Liver (tissue), 9 donors: Measurements from ENCODE around the gene USH1G. TPM values are rescaled to one million over a fixed set of nuclear protein-coding genes. Genes with fewer than 3 reads are reported as not detected.

ENCODE experiments used
- DNase-seq: peaks from one replicate; pipeline ENCODE4 v3.0.0-alpha.2; 2017; ENCODE audit warnings: low spot score
- H3K27ac ChIP-seq, 2 donors: one replicate each; pipeline ENCODE4 v1.7.0; 2013; ENCODE audit warnings: inconsistent platforms in 2 of 2, low read length in 2 of 2, control low read depth in 1 of 2, low read depth in 1 of 2, mild to moderate bottlenecking in 1 of 2
- H3K27me3 ChIP-seq, 4 donors: one replicate each; pipeline versions ENCODE4 v1.6.1 to v1.7.0; 2013; ENCODE audit warnings: low read length in 3 of 4, inconsistent platforms in 1 of 4, mild to moderate bottlenecking in 1 of 4, moderate library complexity in 1 of 4; ENCODE audit not compliant: control insufficient read depth in 4 of 4, insufficient read depth in 4 of 4
- H3K36me3 ChIP-seq, 4 donors: one replicate each; pipeline versions ENCODE4 v1.6.1 to v1.7.0; 2013; ENCODE audit warnings: low read length in 3 of 4, mild to moderate bottlenecking in 3 of 4, low read depth in 1 of 4, moderate library complexity in 1 of 4; ENCODE audit not compliant: control insufficient read depth in 4 of 4, insufficient read depth in 3 of 4
- H3K4me1 ChIP-seq, 4 donors: one replicate each; pipeline versions ENCODE4 v1.6.1 to v1.7.0; 2013; ENCODE audit warnings: low read length in 3 of 4, mild to moderate bottlenecking in 3 of 4, moderate library complexity in 1 of 4; ENCODE audit not compliant: control insufficient read depth in 4 of 4, insufficient read depth in 4 of 4
- H3K4me3 ChIP-seq, 3 donors: one replicate each; pipeline versions ENCODE4 v1.6.1 to v1.7.0; 2013; ENCODE audit warnings: low read length in 3 of 3, control low read depth in 1 of 3, low read depth in 1 of 3, mild to moderate bottlenecking in 1 of 3
- H3K9ac ChIP-seq, 2 donors: one replicate each; pipeline ENCODE4 v1.7.0; 2013; ENCODE audit warnings: low read length in 2 of 2, mild to moderate bottlenecking in 2 of 2, moderate library complexity in 2 of 2, control low read depth in 1 of 2, low read depth in 1 of 2
- H3K9me3 ChIP-seq, 4 donors: one replicate each; pipeline versions ENCODE4 v1.6.1 to v1.7.0; 2013; ENCODE audit warnings: low read length in 3 of 4; ENCODE audit not compliant: control insufficient read depth in 4 of 4
- EGR1 ChIP-seq, 2 donors: IDR thresholded peaks; 2 replicates each; pipeline ENCODE4 v1.6.1; 2016 to 2018; ENCODE audit warnings: antibody characterized with exemption in 2 of 2, low read depth in 2 of 2
- FOXA1 ChIP-seq: IDR thresholded peaks from 2 replicates; pipeline ENCODE4 v1.6.1; 2016; ENCODE audit warnings: antibody characterized with exemption
- FOXA2 ChIP-seq: IDR thresholded peaks from 2 replicates; pipeline ENCODE4 v1.6.1; 2016; ENCODE audit warnings: antibody characterized with exemption
- GABPA ChIP-seq, 2 donors: IDR thresholded peaks in 1 of 2; conservative IDR thresholded peaks in 1 of 2; 2 replicates each; pipeline ENCODE4 v1.6.1; 2016; ENCODE audit warnings: antibody characterized with exemption in 2 of 2, mild to moderate bottlenecking in 1 of 2, moderate library complexity in 1 of 2
- HNF4A ChIP-seq, 2 donors: conservative IDR thresholded peaks; 2 replicates each; pipeline ENCODE4 v1.6.1; 2016; ENCODE audit warnings: antibody characterized with exemption in 2 of 2, mild to moderate bottlenecking in 2 of 2
- HNF4G ChIP-seq: IDR thresholded peaks from 2 replicates; pipeline ENCODE4 v1.6.1; 2016; ENCODE audit warnings: antibody characterized with exemption
- NR2F2 ChIP-seq: IDR thresholded peaks from 2 replicates; pipeline ENCODE4 v1.6.1; 2016; ENCODE audit warnings: antibody characterized with exemption
- RAD21 ChIP-seq, 2 donors: IDR thresholded peaks; 2 replicates each; pipeline ENCODE4 v1.6.1; 2016; ENCODE audit warnings: antibody characterized with exemption in 2 of 2, mild to moderate bottlenecking in 2 of 2
- RXRA ChIP-seq, 2 donors: IDR thresholded peaks; 2 replicates each; pipeline ENCODE4 v1.6.1; 2017 to 2018; ENCODE audit warnings: antibody characterized with exemption in 2 of 2, mild to moderate bottlenecking in 1 of 2
- SP1 ChIP-seq: IDR thresholded peaks from 2 replicates; pipeline ENCODE4 v1.6.1; 2018; ENCODE audit warnings: antibody characterized with exemption, mild to moderate bottlenecking
- TAF1 ChIP-seq: conservative IDR thresholded peaks from 2 replicates; pipeline ENCODE4 v1.6.1; 2016; ENCODE audit warnings: antibody characterized with exemption, mild to moderate bottlenecking
- YY1 ChIP-seq: IDR thresholded peaks from 2 replicates; pipeline ENCODE4 v1.6.1; 2016; ENCODE audit warnings: antibody characterized with exemption, mild to moderate bottlenecking
- WGBS: extraction: QIAGEN DNeasy Blood & Tissue Kit; methylation state at CpG from one replicate; pipeline ENCODE4 v1.1.7; 2013; 5-methylcytosine and 5-hydroxymethylcytosine counted together
- polyA plus RNA-seq, 2 donors: library from polyadenylated mRNA; stranded (reverse) in 1 of 2; unstranded in 1 of 2; fragments of 200-250 nt in 1 of 2; fragments of >200 nt in 1 of 2; fragmentation: Nextera tagmentation in 1 of 2; extraction: Ambion mirVana in 1 of 2; gene quantifications; one replicate each; pipeline versions ENCODE4 v1.2.1 to v1.2.3, GENCODE V29; 2013 to 2015
- total RNA-seq, 2 donors: library from RNA; depleted of rRNA; stranded (reverse); fragments of >200 nt; gene quantifications; one replicate each; pipeline ENCODE4 v1.2.3, GENCODE V29; 2014
- TF ChIP-seq, protein P1 (sequence below): IDR thresholded peaks from 2 replicates; pipeline ENCODE4 v1.6.1; 2016; ENCODE audit warnings: antibody characterized with exemption
- TF ChIP-seq, protein P2 (sequence below): IDR thresholded peaks from 2 replicates; pipeline ENCODE4 v1.6.1; 2016; ENCODE audit warnings: antibody characterized with exemption
- TF ChIP-seq, protein P3 (sequence below): IDR thresholded peaks from 2 replicates; pipeline ENCODE4 v1.6.1; 2016; ENCODE audit warnings: antibody characterized with exemption, mild to moderate bottlenecking
- TF ChIP-seq, protein P4 (sequence below): IDR thresholded peaks from 2 replicates; pipeline ENCODE4 v1.6.1; 2016; ENCODE audit warnings: antibody characterized with exemption
- donor health status: healthy.
- donor health status: healthy.
- donor health status: healthy.
- donor health status: healthy.
- donor health status: healthy.

The USH1G gene
- total and polyA plus RNA-seq, 4 donors, result under 0.01 TPM; not detected in 3

DNA sequence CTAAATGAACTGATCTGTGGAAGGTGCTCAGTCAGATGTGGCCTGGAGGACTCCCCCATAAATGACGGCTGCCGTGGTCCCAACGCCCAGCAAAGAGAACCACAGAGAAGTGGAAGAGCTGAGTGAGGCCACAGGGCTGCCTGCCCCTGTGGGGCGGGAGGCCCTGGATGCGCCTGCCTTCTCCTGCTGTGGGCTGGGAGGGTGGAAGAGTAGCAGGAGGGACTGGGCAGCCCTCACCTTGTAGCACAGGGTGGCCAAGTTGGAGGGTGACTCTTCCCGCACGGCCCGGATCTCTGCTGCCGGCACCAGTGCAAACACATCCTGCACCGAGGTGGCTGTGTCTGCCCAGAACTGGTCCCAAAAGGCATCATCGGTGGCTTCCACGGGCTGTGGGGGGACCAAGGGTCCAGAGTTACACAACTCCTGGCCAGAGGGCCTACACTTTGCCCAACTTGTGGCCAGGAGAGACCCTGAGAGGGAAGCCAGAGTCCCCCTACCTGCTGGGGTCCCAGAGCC lies 41.2 kb upstream of the USH1G start:
- H3K27ac ChIP-seq, result no peak overlapping the region
- no peak overlapping the region for H3K9ac ChIP-seq
- DNase-seq, result no peak
- H3K27me3 ChIP-seq, result no peaks in the 10 kb centered on the region
- no peak overlapping the region for H3K4me3 ChIP-seq
- peaks cover 0 to 3% (median 1%) of the 10 kb centered on the region in 4 donors for H3K4me1 ChIP-seq
- no peaks in the 10 kb centered on the region for H3K36me3 ChIP-seq
- H3K9me3 ChIP-seq, result no peaks in the 10 kb centered on the region
- WGBS, result 92% methylated on average over 12 of the region's 12 CpGs
- no peak for TF ChIP-seq HNF4A (conservative IDR thresholded peaks at IDR 0.05)
- no peak for TF ChIP-seq NR2F2
- TF ChIP-seq FOXA1, result no peak
- TF ChIP-seq, protein P1, sequence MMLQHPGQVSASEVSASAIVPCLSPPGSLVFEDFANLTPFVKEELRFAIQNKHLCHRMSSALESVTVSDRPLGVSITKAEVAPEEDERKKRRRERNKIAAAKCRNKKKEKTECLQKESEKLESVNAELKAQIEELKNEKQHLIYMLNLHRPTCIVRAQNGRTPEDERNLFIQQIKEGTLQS, result no peak
- TF ChIP-seq RAD21 (IDR thresholded peaks at IDR 0.05), result no peak

DNA sequence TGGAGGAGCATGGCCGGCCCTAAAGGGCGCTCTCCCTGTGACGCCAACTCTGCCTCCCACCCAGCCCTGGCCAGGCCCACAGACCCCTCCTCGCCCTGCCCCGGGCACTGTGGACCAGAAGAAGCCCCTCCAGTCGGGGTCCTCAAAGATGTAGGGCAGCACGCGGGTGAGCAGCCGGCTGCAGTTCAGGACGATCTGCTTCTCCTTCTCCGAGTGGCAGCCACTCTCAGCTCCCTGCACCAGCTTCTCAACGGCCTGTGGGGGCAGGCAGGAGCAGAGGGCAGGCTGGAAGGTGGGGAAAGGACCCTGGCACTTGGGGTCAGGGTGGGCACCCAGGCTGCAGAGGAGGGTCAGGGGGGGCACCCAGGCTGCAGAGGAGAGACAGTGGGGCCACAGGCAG lies 40.6 kb upstream of the USH1G start:
- Histone ChIP-seq H3K4me3 (no peak overlapping the region), H3K9ac (no peak overlapping the region), H3K4me1 (peaks cover 0 to 3% (median 1%) of the 10 kb centered on the region in 4 donors), H3K27me3 (no peaks in the 10 kb centered on the region), H3K9me3 (no peaks in the 10 kb centered on the region), H3K36me3 (no peaks in the 10 kb centered on the region), H3K27ac (no peak overlapping the region)
- DNase-seq, result no peak
- WGBS, result 76% methylated on average over 12 of the region's 12 CpGs
- no peak for TF ChIP-seq NR2F2
- TF ChIP-seq, protein P2, sequence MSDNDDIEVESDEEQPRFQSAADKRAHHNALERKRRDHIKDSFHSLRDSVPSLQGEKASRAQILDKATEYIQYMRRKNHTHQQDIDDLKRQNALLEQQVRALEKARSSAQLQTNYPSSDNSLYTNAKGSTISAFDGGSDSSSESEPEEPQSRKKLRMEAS, result no peak
- no peak for TF ChIP-seq YY1
- TF ChIP-seq GABPA (IDR thresholded peaks at IDR 0.05 in 1 of 2, conservative IDR thresholded peaks at IDR 0.05 in 1 of 2), result no peak
- TF ChIP-seq SP1, result no peak
- TF ChIP-seq FOXA2, result no peak
- TF ChIP-seq HNF4G, result no peak
- TF ChIP-seq, protein P1, result no peak
- TF ChIP-seq, protein P3, sequence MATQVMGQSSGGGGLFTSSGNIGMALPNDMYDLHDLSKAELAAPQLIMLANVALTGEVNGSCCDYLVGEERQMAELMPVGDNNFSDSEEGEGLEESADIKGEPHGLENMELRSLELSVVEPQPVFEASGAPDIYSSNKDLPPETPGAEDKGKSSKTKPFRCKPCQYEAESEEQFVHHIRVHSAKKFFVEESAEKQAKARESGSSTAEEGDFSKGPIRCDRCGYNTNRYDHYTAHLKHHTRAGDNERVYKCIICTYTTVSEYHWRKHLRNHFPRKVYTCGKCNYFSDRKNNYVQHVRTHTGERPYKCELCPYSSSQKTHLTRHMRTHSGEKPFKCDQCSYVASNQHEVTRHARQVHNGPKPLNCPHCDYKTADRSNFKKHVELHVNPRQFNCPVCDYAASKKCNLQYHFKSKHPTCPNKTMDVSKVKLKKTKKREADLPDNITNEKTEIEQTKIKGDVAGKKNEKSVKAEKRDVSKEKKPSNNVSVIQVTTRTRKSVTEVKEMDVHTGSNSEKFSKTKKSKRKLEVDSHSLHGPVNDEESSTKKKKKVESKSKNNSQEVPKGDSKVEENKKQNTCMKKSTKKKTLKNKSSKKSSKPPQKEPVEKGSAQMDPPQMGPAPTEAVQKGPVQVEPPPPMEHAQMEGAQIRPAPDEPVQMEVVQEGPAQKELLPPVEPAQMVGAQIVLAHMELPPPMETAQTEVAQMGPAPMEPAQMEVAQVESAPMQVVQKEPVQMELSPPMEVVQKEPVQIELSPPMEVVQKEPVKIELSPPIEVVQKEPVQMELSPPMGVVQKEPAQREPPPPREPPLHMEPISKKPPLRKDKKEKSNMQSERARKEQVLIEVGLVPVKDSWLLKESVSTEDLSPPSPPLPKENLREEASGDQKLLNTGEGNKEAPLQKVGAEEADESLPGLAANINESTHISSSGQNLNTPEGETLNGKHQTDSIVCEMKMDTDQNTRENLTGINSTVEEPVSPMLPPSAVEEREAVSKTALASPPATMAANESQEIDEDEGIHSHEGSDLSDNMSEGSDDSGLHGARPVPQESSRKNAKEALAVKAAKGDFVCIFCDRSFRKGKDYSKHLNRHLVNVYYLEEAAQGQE, result no peak
- TF ChIP-seq EGR1 (IDR thresholded peaks at IDR 0.05; ENCODE audit: low read depth in 2 of 2), result no peak
- TF ChIP-seq, protein P4, sequence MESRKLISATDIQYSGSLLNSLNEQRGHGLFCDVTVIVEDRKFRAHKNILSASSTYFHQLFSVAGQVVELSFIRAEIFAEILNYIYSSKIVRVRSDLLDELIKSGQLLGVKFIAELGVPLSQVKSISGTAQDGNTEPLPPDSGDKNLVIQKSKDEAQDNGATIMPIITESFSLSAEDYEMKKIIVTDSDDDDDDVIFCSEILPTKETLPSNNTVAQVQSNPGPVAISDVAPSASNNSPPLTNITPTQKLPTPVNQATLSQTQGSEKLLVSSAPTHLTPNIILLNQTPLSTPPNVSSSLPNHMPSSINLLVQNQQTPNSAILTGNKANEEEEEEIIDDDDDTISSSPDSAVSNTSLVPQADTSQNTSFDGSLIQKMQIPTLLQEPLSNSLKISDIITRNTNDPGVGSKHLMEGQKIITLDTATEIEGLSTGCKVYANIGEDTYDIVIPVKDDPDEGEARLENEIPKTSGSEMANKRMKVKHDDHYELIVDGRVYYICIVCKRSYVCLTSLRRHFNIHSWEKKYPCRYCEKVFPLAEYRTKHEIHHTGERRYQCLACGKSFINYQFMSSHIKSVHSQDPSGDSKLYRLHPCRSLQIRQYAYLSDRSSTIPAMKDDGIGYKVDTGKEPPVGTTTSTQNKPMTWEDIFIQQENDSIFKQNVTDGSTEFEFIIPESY, result no peak
- TF ChIP-seq TAF1, result no peak
- TF ChIP-seq RXRA (IDR thresholded peaks at IDR 0.05), result no peak
